GM19463 (cell line): ENCODE results near the gene KIRREL1.

Experiments
- ATAC-seq: cut with Tn5 transposase; IDR thresholded peaks from one replicate; pipeline ENCODE4 v1.9.1; 2021; ENCODE audit warnings: mild to moderate bottlenecking, moderate library complexity; ENCODE audit not compliant: unreplicated experiment

The KIRREL1 gene

DNA sequence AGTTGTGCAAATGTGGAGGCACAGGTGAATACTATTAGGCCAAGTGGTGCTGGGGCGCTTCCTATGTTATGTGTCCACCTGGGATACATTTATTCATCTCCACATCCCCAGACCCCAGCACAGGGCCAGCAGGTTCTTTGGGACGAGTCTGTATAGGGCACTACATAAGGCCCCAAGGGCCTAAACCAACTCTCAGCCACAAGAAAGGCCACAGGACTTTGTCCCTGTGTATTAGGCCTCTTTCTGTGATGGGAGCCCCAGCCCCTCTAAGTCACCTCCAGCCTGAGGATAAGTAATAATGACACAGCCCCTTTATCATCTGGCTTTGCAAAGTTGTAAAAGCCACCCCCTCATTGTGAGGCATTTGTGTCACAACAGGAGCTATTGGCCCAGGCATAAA lies 108.0 kb downstream of the KIRREL1 start:
- ATAC-seq, result no peak

DNA sequence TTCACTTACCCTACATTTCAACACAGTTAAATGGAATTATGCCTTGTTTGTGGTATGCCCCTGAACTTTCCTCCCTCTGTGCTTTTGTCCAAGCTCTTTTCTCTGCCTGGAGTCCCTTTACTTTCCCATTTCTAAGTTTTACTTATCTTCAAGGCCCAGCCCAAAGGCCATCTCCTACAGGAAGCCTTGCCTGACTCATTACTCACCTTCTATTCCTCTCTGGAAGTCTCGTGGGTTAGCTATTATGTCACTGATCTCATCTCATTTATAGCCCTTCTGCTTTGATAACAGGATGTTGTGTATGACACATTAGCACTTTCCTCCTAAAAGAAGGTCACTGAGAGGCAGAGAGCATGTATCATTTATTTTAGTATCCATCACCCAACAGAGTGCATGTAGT lies 108.5 kb downstream of the KIRREL1 start:
- ATAC-seq, result no peak

DNA sequence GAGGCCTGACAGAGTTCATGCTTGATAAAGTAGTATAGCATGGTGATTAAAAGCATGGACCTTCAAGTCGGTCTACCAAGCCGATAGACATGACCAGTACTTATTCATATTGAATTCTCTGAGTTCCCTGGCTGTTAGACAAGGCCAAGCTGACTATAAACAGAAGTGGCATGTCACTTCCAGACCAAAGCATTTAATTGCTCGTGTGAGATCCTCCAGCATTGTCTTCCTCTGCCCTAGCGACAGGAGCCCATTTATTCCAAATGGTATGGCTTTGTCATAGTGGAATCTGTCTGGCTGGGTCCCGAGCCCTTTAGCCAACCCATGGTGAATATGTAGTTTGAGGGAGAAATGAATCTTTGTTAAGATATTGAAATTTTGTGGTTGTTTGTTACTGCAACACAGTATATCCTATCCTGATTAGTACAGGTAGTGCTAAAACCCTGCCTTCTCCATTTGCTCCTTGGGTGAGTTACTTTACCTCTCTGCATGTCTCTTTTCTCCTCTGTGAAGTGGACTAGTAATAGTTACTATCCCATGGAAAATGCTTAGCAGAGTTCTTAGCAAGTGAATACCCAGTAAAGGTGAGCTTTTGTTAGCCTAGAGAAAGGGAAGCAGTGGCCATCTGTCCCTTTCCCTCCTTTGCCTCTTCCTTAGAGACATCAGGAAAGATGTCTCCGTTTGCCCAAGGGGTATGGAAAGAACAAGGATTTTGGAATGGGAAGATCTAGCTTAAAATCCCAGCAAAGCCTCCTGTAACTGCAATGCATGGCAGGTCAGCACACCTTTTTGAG lies 109.6 kb downstream of the KIRREL1 start:
- no peak for ATAC-seq

DNA sequence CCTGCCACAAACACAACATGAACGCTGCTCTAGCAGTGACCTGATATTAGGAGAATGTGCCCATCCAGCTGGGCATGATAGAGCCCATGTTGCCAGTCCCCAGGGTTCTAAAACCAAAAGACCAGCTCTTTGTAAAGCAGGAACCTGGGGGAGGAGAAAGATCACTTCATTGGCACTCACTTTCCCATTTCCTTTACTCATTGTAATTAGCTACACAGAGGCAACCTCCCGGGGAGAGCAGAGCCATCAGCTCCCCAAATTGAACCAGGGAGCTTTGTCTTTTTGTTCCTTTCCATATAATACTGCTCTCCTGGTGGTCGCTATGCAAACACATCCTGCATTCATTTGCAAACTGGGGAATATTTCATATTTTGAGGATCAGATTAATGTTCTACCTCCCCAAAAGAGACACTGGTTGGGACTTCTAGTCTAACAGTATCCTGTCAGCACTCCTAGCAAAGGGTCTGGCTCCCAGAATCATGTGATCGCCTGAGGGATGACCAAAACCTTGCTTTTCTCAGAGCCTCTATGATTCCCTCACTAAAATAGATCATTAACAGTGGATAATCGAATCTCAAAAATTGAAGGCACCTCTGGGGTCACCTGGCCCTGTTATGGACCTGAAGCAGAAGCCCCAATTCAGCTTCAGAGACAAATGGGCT lies 110.5 kb downstream of the KIRREL1 start:
- ATAC-seq, result no peak

DNA sequence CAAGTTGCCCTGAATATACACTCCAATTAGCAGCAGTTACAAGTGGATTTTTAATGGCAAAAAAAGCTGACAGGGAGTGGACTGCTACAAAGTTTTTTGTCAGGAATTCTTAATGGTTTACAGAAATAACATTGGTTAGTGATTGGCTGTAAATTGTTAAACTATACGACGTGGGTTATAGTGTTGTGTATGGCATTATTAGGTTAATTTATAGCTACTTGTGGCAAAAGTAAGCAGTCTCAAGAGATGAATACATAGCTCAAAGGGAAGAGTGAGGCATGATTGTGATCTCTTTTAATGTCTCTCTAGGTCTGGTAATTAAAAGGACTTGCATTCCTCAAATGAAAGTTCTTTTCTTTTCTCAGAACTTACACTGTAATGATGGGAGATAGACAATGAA lies 111.4 kb downstream of the KIRREL1 start:
- ATAC-seq, result no peak

DNA sequence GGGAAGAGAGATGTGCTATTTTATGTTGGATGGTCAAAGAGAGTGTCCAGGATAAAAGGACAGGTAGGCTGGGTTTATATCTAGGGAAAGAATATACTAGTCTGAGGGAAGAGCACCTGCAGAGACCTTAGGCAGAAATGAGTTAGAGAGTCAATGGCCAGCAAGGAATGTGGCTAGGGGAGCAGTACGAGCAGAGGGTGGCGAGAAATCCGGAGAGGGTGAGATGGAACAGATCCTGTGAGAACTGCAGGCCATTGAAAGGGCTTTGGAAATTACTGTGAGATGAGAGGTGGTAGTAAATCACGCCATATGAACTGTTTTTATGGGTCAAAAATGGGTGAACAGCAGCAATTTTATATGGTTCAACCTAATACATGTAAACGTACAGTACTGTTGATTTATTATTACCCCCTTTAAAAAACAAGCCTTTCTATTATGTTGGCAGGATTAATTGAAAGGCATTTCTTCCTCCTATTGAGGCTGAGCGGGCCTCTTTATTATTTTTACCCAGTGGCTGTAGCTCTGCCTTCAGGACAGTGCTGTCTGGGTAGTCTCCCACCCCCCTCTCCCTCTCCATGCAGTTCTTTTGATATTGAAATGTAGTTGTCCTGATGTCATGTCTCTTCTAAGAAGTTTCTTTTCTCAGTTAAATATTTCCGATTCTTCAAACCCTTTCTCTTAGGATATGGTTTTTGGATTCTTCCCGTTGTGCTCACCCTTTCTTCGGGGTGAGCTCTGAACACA lies 112.1 kb downstream of the KIRREL1 start:
- no peak for ATAC-seq

DNA sequence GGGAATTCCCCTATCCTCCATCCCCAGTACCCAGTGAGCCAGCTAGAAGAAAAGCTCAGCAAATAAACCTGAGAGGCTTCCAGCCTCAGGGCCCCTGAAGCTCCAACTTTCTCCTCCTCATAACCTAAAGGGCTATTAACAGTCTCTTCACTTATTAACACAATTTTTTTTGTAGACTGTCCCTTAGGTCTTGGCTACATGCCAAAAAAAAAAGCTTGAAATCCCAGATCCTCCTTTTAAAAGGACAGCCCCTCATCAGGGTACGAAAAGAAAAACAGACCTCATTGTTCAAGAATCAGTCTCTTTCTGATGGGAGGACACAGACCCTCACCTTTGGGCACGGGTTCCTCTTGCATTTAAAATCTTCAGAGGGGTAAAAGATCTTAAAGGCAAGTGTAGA lies 114.5 kb downstream of the KIRREL1 start:
- ATAC-seq, result no peak

DNA sequence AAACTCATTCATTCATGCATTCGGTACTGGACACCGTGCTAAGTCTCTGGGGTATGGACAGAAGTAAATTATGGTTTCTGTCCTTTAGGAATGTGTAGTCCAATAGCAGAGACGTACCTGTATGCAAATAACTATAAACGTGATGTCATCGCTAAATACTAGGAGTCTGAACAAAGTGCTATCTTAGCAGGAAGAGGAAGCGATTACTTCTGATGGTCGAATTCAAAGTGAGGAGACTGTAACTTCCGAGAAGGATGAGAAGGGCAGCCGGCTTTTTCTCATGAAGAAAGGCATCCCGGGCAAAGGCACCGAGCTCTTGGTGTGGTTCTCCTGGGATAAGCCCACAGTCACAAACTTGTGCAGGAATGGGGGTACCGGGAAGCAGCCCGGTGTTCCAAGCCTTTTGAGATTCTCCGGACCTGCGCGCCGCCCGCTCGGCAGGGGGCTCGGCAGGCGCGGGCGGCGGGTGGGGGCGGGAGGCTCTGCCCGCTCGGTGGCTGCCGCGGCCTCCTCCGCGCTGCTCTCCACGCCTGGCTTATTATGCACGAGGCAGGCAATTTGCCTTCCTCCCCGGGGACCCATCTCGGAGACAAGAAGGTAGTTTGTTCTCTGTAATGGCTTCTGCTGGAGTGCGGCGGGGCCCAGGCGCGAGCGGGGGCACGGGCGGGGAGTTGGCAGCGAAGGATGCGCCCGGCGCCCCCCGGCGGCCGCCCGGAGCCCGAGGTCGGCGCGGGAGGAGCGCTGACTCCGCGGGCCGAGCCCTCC lies 119.7 kb downstream of the KIRREL1 start:
- ATAC-seq, result no peak

DNA sequence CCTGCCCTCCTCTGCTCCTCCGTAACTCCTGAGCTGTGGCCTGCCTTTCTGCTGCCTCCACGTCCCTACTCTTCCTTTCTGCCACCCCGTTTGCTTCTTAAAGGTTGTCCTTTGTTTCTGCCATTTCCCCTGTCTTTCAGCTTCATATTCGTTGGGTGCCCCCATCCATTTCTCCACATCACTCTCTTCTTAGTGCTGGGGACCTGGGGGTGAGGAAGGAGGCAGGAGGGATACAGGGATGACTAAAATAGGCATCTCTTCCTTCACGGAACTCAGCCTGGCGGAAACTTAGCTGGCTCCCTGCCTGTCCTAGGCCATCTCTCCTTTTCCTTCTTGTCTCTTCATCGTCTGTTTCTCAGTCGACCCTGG lies 120.3 kb downstream of the KIRREL1 start:
- no peak for ATAC-seq

DNA sequence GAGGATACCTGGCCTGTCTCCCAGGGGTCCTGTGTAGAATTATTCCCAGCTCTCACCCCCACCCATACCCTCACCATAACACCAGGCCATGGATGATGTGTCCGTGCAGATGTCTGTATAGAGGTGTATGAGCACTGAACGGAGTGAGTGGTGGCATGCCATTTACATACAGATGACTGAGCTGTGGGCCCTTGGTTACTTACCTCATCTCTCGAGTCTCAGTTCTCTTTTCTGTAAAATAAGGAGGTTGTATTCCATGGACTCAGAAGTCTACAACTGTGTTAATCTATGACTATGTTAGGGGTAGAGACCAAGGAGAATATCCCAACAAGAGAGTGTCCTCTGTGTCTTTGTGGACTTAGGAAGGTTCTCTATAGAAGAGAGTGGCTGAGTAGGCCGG lies 121.7 kb downstream of the KIRREL1 start:
- peak; percentile 98 for ATAC-seq

DNA sequence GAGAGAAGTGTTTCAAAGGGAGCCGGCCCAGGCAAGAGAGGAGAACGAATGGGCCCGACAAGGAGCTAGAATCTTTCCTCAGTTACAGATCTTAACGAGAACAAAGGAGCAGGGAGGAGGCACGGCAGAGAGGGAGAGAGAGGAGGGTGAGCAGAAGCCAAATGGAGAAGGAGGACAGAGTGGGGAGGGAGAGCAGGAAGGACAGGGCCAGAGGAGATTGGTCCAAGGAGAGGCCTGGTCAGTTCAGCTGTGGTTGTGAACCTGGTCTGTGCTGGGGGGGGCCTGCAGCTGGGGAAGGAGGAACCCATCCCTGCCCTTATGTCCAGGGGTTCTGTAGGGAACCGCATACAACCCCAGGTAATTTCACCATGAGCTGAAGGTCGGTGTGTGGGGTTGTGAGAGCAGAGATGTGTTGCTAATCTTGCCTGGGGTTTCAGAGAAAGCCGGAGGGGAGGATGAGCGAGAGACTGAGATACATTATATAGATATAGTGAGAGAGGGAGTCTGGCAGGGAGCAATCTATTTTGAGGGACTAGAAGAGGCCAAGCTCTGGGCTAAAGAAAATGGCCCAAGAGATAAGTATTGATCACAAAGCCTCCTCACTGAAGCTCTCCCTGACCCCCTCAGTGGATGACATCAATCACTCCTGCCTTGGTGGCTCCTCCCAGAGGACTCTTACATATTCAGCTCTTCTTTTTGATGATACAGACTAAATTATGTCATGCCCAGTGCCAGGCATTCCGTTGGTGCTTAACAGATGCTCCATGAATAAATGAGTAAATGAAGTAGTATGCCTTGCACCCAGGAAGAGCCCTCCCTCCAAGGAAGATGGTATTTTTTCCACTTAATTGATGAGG lies 123.1 kb downstream of the KIRREL1 start:
- no peak for ATAC-seq

DNA sequence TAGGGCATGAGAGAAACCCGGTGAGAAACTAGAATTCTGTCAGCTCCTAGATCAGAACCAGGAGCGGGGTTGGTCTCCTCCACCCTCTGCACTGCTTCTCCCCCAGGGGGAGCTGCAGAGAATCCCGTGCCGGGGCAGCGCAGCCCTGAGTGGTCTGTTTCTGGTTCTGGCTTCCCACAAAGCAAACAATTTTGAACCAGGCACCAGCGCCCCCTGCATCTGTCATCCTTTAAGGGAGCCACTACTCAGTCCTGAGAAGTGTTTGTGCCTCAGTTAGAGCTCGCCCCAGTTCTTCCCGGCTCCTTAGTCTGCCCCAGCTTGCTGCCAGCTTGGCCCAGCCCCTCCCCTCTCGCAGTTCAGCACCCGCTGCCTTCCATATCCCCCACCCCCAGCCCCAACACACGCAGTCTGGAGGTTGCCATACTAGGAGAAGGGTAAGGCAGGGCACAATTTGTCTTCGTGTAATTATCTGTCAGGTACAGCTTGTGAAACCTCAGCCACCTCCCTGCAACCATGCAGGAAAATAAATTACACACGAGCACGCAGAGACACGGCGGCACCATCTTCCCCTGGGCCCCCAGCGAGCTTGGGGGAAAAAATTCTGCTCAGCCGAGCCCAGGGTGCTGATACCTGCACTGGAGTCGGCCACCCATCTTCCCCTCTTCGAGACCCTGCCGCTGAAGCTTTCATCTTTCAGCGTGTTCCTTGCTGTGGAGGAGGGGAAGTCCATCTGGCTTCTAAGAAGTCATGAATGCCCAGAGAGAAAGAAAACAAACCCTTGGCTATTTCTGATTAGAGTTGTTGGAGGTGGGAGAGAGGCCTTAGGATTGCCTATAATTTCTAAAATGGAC lies 124.6 kb downstream of the KIRREL1 start:
- no peak for ATAC-seq

DNA sequence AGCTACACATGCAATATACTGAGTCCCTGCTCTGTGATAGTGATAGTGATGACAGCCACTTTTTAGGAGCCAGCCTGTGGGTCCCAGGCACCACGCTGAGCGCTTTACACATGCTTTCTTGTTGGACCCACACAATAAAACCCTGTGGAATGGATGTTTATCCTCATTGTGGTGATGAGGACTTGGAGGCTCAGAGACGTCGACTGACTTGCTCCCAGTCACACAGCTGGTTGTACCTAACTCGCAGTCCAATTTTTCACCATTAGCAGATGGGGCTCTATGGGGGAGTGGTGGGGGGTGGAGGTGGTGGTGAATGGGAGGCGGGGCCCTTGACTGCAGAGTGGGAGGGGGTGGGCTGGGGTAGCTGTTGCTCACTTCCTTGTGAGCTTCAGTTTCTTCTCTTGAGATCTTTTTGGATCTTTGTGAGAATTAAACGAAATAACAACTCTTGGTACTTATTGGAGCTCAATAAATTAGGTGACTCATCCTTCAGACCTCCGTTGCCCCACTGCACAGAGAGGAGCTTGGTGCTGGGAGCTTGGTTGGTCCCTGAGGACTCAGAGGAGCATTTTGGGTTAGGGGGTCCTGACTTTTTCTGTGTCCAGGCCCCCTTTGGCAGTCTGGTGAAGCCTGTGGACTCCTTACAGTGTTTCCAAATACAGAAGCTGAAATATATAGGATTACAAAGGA lies 125.4 kb downstream of the KIRREL1 start:
- ATAC-seq, result no peak

DNA sequence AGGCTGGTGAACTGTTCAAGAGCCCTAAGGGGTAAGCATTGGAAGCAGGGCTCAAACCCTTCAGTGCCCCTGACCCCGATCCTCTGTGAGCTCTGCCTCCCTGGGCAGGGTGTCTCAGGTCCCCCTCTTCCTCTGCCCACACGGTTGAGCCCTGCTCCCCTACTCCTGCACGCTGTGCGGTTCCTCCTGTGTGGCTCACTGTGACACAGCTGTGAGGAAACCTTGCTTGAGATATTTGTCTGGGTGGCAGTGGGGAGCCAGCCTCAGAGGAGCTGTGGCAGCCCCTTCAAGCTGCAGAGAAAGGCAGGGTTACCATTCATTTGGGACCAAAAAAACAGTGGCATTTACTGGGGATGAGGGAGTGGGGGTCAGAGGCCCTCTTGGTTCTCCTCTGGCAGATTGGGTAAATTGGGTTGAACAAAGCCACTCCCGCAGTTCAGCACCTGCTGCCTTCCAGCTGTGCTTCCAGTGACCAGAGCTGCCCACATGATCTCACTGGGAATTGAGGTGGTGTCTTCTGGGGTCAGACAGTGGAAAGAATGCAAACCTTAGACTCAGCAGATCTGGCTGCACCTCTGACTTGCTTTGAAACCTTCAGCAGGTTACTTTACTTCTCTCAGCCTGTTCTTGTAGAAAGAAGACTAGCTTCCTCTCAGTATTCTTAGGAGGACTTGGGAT lies 126.7 kb downstream of the KIRREL1 start:
- no peak for ATAC-seq

DNA sequence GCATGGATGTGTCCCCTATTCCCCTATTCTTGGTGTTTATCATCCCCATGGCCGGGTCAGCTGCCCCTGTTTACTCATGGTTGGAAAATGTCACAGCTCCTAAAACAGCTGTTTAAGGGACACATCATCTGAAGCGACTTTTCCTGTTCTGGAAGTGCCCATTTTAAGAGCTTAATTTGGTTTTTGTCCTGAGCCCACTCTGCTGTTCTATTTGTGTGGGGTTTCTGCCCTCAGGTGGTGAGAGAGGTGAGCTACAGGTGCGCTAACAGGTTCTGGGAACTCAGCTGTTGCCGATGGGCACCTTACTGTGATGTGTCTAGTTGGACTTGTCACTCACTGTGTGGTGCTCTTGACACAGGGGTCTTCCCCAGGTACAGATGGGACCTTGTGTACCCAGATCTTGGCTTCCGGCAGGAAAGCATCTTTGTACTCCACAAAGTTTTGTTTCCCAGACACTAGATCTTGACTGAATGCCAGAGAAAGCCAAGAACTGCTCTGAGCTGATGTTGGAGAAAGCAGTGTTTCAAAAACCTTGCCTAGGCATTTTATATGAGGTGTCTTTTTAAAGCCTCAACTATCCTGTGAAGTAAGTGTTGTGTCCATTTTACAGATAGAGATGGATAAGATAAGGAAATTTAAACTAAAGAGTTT lies 128.3 kb downstream of the KIRREL1 start:
- no peak for ATAC-seq

DNA sequence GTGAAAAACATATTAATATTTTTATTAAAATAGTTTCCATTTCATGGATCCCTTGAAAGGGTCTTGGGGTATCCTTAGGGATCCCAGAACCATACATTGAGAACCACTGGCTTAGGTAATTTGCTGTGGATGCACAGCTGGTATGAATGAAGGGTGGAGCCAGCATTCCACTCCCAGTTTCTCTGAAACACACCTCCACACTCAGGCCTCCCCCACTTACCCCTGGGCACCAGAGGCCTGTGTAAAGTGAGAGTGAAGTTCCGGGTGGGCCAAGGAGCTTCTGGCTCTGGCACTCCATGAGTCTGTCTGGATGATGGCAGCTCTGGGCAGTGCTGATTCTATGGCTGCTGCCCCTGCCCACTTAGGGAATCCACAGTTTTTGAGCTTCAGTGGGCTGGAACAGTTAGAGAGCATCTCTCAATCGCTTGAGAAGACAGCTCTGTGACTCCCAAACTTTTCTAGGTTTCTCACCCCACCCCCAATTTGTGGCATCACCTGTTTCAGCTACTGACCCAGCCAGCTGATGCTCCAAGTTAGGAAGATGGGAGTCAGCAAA lies 129.5 kb downstream of the KIRREL1 start:
- no peak for ATAC-seq

DNA sequence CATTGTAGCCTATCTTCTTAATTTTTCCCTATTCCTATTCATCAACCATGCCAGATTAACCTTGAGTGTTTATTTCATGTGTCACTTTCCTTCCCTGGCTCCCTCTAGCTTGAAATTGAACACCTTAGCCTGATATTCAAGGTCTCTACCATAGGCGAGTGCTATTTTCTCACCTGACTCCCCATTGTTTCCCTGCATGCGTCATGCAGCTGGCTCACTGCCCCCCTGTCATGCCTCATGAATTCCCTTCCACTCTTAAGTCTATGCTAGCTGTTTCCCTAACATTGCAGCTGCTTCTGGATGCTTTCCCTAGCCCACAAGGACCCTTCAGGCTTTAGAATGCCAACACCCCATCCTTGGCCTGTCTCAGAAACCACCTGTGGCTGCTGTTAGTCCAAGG lies 130.6 kb downstream of the KIRREL1 start:
- ATAC-seq, result no peak
